Epithelial cell of esophagus (primary cell): Measurements from ENCODE around the gene FLCN.
"Not testable (repeated sequence)": the region's sequence is repeated elsewhere in the genome, so short reads cannot be mapped to it uniquely, and the experiment has no call there.

Experiments used
- DNase-seq: peaks from one replicate; pipeline ENCODE4 v3.0.0; 2010; ENCODE audit warnings: low read depth
- H3K4me3 ChIP-seq: 2 replicates; pipeline ENCODE4 v1.5.1; 2011; ENCODE audit warnings: mild to moderate bottlenecking, low read length, control low read depth
- CTCF ChIP-seq: IDR thresholded peaks from 2 replicates; pipeline ENCODE4 v1.5.1; 2011; ENCODE audit warnings: low read depth, mild to moderate bottlenecking, low read length, control low read depth, inconsistent platforms; ENCODE audit not compliant: insufficient read depth; ENCODE audit errors: missing control alignments

The FLCN gene

GRCh38 chr17:17186051-17186450 lies 50.9 kb downstream of the FLCN start:
- DNase-seq = peak; percentile 95
- H3K4me3 ChIP-seq = no peak overlapping the region
- no peak for TF ChIP-seq CTCF

- H3K4me3 ChIP-seq, DNase-seq: not testable (repeated sequence)
Measured at GRCh38 chr17:17184985-17185757, 51.8 kb downstream of the FLCN start.

GRCh38 chr17:17183744-17184143 lies 53.2 kb downstream of the FLCN start:
- no peak for TF ChIP-seq CTCF
- H3K4me3 ChIP-seq = no peak overlapping the region

GRCh38 chr17:17182598-17183136 lies 54.3 kb downstream of the FLCN start:
- H3K4me3 ChIP-seq = no peak overlapping the region
- no peak for TF ChIP-seq CTCF

More at GRCh38 chr17:17183744-17184143, 53.2 kb downstream of the FLCN start:
- DNase-seq = no peak

DNA sequence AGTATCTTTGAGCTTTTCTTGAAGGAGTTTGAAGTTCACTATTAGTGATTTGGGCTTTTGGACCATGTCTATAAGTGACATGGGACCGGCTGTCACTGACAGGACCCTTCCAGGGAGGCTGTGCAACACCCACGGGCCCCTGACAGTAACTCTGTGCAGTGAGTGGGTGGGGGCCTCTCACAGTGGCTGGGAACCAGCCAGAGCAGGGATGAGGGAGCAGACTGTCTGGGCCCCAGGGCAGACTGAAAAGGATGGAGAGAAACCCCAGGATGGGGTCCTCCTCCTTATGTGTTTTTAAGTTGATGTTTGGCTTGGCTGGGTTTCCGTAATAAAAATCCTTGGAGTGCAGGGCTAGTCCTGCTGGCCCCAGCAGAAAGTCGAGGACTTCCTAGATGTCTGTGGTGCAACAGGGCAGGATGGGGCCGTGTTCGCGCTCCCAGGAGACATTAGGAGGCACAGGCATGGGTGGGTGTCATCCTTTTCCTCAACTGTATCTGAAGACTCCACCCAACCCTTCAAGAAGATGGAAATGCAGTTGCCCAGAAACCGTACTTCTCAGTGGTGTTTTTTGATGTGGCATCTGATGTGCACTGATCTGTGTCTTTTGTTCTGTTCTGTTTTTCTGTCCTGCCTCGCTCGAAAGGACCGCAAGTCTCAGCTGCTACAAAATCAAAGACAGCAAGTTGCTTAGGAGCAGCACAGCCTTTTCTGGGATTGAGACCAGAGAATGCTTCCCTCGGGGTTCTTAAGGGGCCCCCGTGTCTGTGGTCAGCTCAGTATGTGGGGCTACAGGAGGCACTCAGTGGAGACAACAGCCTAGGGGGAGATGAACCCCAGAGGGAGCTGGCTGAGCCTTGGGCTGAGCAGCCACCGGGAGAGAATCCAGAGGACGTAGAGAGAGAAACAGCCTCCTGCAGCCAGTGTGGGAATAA lies 55.0 kb downstream of the FLCN start:
- H3K4me3 ChIP-seq = no peak overlapping the region
- no peak for TF ChIP-seq CTCF

More at GRCh38 chr17:17182598-17183136, 54.3 kb downstream of the FLCN start:
- no peak for DNase-seq

GRCh38 chr17:17180741-17181525 lies 56.0 kb downstream of the FLCN start:
- TF ChIP-seq CTCF = no peak
- H3K4me3 ChIP-seq = no peak overlapping the region
- no peak for DNase-seq

More for the DNA sequence above, 55.0 kb downstream of the FLCN start:
- DNase-seq = no peak

DNA sequence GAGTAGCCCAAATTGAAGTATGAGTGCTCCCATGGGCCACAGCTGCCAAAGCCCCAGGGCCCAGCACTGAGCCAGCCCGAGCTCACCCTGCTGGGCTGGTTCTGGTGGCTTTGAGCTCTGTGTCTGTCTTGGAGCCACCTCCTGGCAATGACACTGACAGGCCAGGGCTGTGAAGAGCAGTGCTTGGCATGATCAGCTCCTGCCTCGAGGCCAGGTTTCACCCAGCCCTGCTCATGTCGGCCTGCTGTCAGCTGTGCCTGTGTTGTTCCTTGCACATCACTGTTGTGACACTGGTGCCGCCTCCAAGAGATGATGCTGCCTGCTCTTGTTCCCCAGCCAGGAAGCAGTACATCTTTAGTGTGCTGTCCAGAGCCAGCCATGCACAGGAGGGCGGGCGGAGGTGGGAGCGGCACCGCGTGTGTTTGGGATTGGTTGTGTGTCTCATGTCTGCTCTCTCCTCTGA lies 56.8 kb downstream of the FLCN start:
- TF ChIP-seq CTCF = no peak
- no peak for DNase-seq
- H3K4me3 ChIP-seq = no peak overlapping the region
